GM10248 (cell line): ENCODE results near the gene AUTS2.

Source experiments
- CTCF ChIA-PET: fragments of 300-600 bp; sonication (Branson Sonifier 250); formaldehyde crosslinking; extraction: SDS; loops from one replicate; lab custom pipeline; 2021; ENCODE audit warnings: antibody characterized with exemption; lab: Yijun Ruan, JAX
- POLR2A ChIA-PET: fragments of 350-650 bp; sonication (Branson Sonifier 250); formaldehyde crosslinking; extraction: SDS; loops from one replicate; lab custom pipeline; 2020; ENCODE audit warnings: antibody characterized with exemption; lab: Yijun Ruan, JAX
- DNase-seq: peaks from one replicate; pipeline ENCODE4 v3.0.0; 2012; ENCODE audit errors: extremely low spot score
- TF ChIP-seq, protein P1 (sequence below): IDR thresholded peaks from 2 replicates; pipeline ENCODE4 v1.5.1; 2012; ENCODE audit warnings: mild to moderate bottlenecking, low read depth; ENCODE audit errors: extremely low read depth, missing control alignments, control extremely low read depth

AUTS2 gene

DNA sequence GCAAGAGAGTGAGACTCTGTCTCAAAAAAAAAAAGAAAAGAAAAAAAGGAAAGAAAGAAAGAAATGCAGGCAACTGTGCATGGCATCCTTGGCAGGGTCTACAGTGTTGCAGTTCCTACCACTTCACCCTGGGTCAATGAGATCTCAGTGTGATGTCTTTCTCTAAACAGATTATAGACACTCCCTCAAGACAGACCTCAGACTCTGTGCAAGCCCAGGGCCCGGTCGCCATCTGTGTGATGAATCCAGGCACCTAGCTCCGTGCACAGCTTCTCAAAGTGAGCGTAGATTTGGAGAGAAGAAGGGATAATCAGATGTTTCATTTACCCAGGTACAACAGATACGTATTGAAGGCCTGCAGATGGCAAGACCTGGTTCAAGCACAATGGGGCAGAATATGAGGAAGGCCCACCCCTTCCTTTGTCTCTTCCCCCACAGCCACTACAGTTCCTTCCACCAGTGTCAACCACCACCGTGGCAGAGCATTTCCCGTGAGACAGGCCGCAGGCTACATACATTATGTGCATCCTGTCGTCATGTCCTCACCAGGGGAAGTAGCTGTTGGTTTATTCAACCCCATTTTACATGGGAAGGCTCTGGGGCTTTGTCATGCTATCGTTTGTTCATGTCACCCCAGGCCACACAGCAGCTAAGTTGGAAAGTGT, 1062.0 kb downstream of the AUTS2 start:
- CTCF ChIA-PET = interaction anchor here (1.0 kb wide), 1 partner anchor 9 kb away, joined by 3 read pairs; no protein-coding TSS in a partner anchor
- POLR2A ChIA-PET = no interaction called here
- TF ChIP-seq, protein P1, sequence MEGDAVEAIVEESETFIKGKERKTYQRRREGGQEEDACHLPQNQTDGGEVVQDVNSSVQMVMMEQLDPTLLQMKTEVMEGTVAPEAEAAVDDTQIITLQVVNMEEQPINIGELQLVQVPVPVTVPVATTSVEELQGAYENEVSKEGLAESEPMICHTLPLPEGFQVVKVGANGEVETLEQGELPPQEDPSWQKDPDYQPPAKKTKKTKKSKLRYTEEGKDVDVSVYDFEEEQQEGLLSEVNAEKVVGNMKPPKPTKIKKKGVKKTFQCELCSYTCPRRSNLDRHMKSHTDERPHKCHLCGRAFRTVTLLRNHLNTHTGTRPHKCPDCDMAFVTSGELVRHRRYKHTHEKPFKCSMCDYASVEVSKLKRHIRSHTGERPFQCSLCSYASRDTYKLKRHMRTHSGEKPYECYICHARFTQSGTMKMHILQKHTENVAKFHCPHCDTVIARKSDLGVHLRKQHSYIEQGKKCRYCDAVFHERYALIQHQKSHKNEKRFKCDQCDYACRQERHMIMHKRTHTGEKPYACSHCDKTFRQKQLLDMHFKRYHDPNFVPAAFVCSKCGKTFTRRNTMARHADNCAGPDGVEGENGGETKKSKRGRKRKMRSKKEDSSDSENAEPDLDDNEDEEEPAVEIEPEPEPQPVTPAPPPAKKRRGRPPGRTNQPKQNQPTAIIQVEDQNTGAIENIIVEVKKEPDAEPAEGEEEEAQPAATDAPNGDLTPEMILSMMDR = no peak
- DNase-seq = no peak

DNA sequence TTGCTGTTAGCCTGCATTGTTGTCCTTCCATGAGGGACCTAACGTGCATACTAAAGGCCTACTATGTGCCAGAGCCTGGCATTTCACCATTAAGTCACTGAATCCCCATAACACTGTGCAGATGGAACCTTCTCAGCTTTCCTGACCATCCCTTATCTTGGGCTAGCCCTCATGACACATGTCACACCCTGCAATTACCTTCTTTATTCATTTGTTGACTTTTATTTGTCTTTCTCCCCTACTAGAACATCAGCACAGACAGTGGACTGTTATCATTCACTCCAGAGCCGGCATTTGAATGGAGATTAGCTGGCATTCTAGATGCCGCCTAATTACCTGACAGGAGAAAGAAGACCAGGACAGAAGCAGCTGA, 1062.5 kb downstream of the AUTS2 start:
- TF ChIP-seq, protein P1 = no peak
- DNase-seq = no peak
- POLR2A ChIA-PET = no interaction called here
- CTCF ChIA-PET = interaction anchor here (1.0 kb wide), 1 partner anchor 9 kb away, joined by 3 read pairs; no protein-coding TSS in a partner anchor

DNA sequence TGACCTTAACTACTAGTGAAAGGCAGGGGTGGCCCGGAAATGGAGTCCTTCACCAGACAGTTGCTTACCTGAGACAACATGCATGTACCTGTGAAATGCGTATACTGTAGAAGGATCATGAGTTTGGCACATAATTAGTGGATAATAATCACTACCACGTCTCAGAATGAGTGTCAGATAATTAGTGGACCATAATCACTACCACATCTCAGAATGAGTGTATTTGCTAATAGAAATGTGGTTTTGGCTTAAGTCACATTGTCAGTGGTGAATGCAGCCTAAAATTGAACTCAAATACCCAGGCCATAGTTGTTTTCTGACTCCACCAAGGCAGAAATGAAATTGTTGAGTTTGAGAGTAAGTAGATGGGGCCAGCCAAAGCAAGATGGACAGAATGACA, 1065.4 kb downstream of the AUTS2 start:
- POLR2A ChIA-PET = no interaction called here
- CTCF ChIA-PET = no interaction called here
- TF ChIP-seq, protein P1 = no peak
- DNase-seq = no peak

DNA sequence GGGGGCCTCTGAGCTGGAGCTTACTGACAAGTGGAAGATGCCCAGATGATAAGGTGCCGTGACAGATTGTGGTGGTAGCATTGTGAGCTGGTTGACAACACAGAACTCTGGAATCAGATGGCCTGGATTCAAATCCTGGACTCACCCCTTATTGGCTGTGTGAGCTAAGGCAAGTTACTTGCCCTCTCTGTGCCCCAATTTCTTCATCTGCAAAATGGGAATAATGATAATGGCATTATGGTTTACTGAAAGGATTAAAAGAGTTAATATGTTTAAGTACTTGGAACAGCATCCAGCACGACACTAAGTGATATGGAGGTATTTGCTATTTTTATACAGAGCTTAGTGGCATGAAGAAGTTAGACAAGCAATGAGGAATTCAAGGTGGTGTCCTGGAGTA, 1067.7 kb downstream of the AUTS2 start:
- no peak for DNase-seq
- ChIA-PET CTCF (interaction anchor here (0.9 to 1.3 kb wide), 2 partner anchors 8 to 23 kb away, joined by 3 read pairs; no protein-coding TSS in a partner anchor), POLR2A (no interaction called here)
- TF ChIP-seq, protein P1 = no peak

DNA sequence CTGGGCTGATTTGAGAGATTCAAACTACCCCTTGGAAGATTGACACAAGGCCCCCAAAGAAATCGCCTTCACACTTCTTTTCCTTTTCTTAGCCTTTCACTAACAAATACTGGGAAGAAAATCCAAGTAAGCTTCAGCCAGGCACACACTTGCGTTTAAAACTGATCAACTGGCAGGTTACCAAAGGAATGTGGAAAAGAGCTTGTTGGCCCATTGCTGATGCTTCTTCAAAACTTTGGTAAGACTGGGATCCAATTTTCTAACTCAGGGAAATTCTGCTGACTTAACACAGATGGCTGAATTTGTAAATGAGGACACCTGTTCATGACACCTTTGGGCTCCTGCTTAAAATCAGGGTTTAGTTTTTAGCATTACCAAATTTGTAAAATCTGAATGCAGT, 1069.1 kb downstream of the AUTS2 start:
- POLR2A ChIA-PET = no interaction called here
- CTCF ChIA-PET = interaction anchor here (1.0 kb wide), 1 partner anchor 19 kb away, joined by 3 read pairs; no protein-coding TSS in a partner anchor
- TF ChIP-seq, protein P1 = no peak
- no peak for DNase-seq

DNA sequence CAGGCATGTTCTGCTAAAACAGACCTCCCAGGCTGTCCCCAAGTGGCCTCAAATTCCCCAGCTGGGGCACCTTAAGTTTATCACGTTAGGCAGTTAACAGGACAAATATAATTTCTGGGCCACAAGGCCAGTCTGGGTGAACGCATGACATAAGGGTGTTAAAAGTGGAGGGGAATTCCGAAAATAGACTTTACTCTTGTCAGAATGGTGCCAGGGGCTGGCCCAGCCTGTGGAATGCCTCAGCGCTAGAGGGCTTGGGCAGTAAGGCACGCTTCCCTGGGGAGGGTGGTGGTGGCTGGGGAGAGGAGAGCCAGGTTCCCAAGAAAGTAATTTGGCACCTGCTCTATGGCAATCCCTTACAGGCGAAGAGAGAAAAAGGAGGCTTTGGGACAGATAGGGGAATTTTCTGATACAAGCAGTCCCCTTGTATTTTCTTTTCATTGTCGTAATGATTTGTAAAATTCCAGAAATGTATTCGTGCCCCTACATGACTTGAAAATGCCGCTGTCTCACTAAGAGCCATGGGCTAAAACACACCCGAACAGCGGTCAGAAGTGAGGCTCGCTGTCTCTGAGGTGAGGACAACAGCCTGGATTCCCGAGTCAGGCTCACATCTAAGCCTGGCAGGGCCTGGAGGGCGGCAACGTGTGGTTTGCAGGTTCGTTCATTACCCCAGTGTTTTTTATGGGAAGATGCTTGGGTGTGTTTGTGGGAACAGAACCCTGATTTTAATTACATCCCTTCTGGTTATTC, 1070.5 kb downstream of the AUTS2 start:
- TF ChIP-seq, protein P1 = no peak
- DNase-seq = no peak
- CTCF ChIA-PET = no interaction called here
- POLR2A ChIA-PET = no interaction called here
